GM12878 (cell line): Measurements from ENCODE around the gene ARL6. TPM values are rescaled to one million over a fixed set of nuclear protein-coding genes. Genes with fewer than 3 reads are reported as not detected.

Source experiments
- ATAC-seq: fragments of 200-7000 bp; cut with Tn5 transposase; 3 replicates; pipeline ENCODE4 v1.9.1; 2020; ENCODE audit warnings: mild to moderate bottlenecking, moderate library complexity
- BruUV-seq: library from RNA; stranded (reverse); fragments of 400-500 nt; replicated peaks from 2 replicates; lab custom pipeline; 2021; lab: Mats Ljungman, UMichigan
- CTCF ChIA-PET: fragments of 300-600 bp; sonication (Branson Sonifier 250); formaldehyde crosslinking; extraction: SDS; loops from one replicate; lab custom pipeline; 2021; ENCODE audit warnings: inconsistent platforms; lab: Yijun Ruan, JAX
- POLR2A ChIA-PET: fragments of 350-600 bp; formaldehyde crosslinking; extraction: SDS; loops from one replicate; lab custom pipeline; 2021; ENCODE audit warnings: inconsistent platforms; lab: Charles Lee
- RAD21 ChIA-PET: fragments of 300-600 bp; sonication (Branson Sonifier 250); formaldehyde crosslinking; loops from one replicate; lab custom pipeline; 2023; ENCODE audit warnings: antibody characterized with exemption; ENCODE audit not compliant: unreplicated experiment; lab: Charles Lee
- SMC1A ChIA-PET: fragments of 300-600 bp; sonication (Branson Sonifier 250); formaldehyde crosslinking; loops from one replicate; lab custom pipeline; 2023; ENCODE audit not compliant: unreplicated experiment, uncharacterized antibody; lab: Charles Lee
- DNase-seq: peaks from one replicate; pipeline ENCODE4 v3.0.0-alpha.2; 2011; ENCODE audit warnings: low read depth, low spot score
- FAIRE-seq: peaks from 3 replicates; lab custom pipeline; 2011; peaks lifted over from hg19 to GRCh38; lab: Jason Lieb, UNC
- H2AFZ ChIP-seq: 2 replicates; pipeline ENCODE4 v1.6.0; 2011; ENCODE audit warnings: low read depth, low read length, control low read depth; ENCODE audit not compliant: control insufficient read depth
- H3K27ac ChIP-seq: 2 replicates; pipeline ENCODE4 v1.5.1; 2011; ENCODE audit warnings: control low read depth; ENCODE audit not compliant: control insufficient read depth, insufficient read depth
- H3K27me3 ChIP-seq, 2 experiments: replicated peaks in 1 of 2; 2 replicates each; pipeline versions ENCODE4 v1.6.0 to v1.6.1; 2011; ENCODE audit warnings: low read length in 1 of 2; ENCODE audit not compliant: control insufficient read depth in 2 of 2, insufficient read depth in 2 of 2
- H3K36me3 ChIP-seq, 2 experiments: 2 replicates each; pipeline ENCODE4 v1.5.1; 2011; ENCODE audit warnings: low read length in 1 of 2; ENCODE audit not compliant: control insufficient read depth in 2 of 2, insufficient read depth in 2 of 2
- H3K4me1 ChIP-seq: 2 replicates; pipeline ENCODE4 v1.6.1; 2011; ENCODE audit warnings: mild to moderate bottlenecking, low read length, moderate library complexity, mixed read lengths; ENCODE audit not compliant: control insufficient read depth, insufficient read depth
- H3K4me2 ChIP-seq: 2 replicates; pipeline ENCODE4 v1.6.0; 2011; ENCODE audit warnings: control low read depth; ENCODE audit not compliant: control insufficient read depth, insufficient read depth
- H3K4me3 ChIP-seq: fragments of 200-600 bp; sonication (generic); 2 replicates; pipeline ENCODE4 v1.5.1; 2016
- H3K79me2 ChIP-seq: 2 replicates; pipeline ENCODE4 v1.6.0; 2011; ENCODE audit warnings: low read length; ENCODE audit not compliant: control insufficient read depth, insufficient read depth
- H3K9ac ChIP-seq: 2 replicates; pipeline ENCODE4 v1.8.0; 2011; ENCODE audit warnings: low read length, control low read depth, mixed read lengths; ENCODE audit not compliant: control insufficient read depth, insufficient read depth
- H3K9me3 ChIP-seq: replicated peaks from 3 replicates; pipeline ENCODE4 v1.5.1; 2011; ENCODE audit warnings: mild to moderate bottlenecking, low read length; ENCODE audit not compliant: control insufficient read depth, insufficient read depth
- H4K20me1 ChIP-seq: 2 replicates; pipeline ENCODE4 v1.6.0; 2011; ENCODE audit not compliant: control insufficient read depth, insufficient read depth
- BCL11A ChIP-seq: IDR thresholded peaks from 2 replicates; pipeline ENCODE4 v1.6.1; 2011; ENCODE audit warnings: low read depth, low read length
- CEBPB ChIP-seq, 2 experiments: fragments of 150-350 bp in 1 of 2; IDR thresholded peaks; 2 replicates each; pipeline ENCODE4 v1.6.1; 2012 to 2014; ENCODE audit warnings: low read depth in 2 of 2, low read length in 2 of 2, borderline replicate concordance in 1 of 2, inconsistent platforms in 1 of 2
- CTCF ChIP-seq, 3 experiments: IDR thresholded peaks in 2 of 3; conservative IDR thresholded peaks in 1 of 3; 2 replicates each; pipeline ENCODE4 v1.5.1; 2011; ENCODE audit warnings: low read depth in 3 of 3, low read length in 3 of 3, mild to moderate bottlenecking in 3 of 3, control low read depth in 2 of 3, moderate library complexity in 2 of 3, inconsistent platforms in 1 of 3, mixed read lengths in 1 of 3; ENCODE audit not compliant: control insufficient read depth in 2 of 3, insufficient read depth in 1 of 3; ENCODE audit errors: extremely low read depth in 1 of 3
- ETV6 ChIP-seq, 2 experiments: fragments of 450-650 bp in 1 of 2; IDR thresholded peaks in 1 of 2; conservative IDR thresholded peaks in 1 of 2; 2 replicates each; pipeline ENCODE4 v1.6.1; 2014; ENCODE audit warnings: antibody characterized with exemption in 1 of 2, borderline replicate concordance in 1 of 2, low read depth in 1 of 2, mild to moderate bottlenecking in 1 of 2, moderate library complexity in 1 of 2
- FOXK2 ChIP-seq: fragments of 450-650 bp; IDR thresholded peaks from 2 replicates; pipeline ENCODE4 v1.6.1; 2017; ENCODE audit warnings: mild to moderate bottlenecking, moderate library complexity
- FOXM1 ChIP-seq: IDR thresholded peaks from 2 replicates; pipeline ENCODE4 v1.6.1; 2012; ENCODE audit warnings: low read depth, mild to moderate bottlenecking, inconsistent platforms, low read length, moderate library complexity
- JUNB ChIP-seq: IDR thresholded peaks from 2 replicates; pipeline ENCODE4 v1.6.1; 2016; ENCODE audit warnings: antibody characterized with exemption, mild to moderate bottlenecking
- KAT2A ChIP-seq: conservative IDR thresholded peaks from 2 replicates; pipeline ENCODE4 v1.6.1; 2011; ENCODE audit warnings: low read depth, low read length; ENCODE audit not compliant: control insufficient read depth
- MEF2A ChIP-seq: IDR thresholded peaks from 2 replicates; pipeline ENCODE4 v1.6.1; 2011; ENCODE audit warnings: low read depth, mild to moderate bottlenecking, low read length, moderate library complexity; ENCODE audit not compliant: insufficient read depth
- NKRF ChIP-seq: fragments of 450-650 bp; conservative IDR thresholded peaks from 2 replicates; pipeline ENCODE4 v1.6.1; 2017; ENCODE audit warnings: mild to moderate bottlenecking, moderate library complexity
- PKNOX1 ChIP-seq: fragments of 450-650 bp; IDR thresholded peaks from 2 replicates; pipeline ENCODE4 v1.6.1; 2016; ENCODE audit warnings: mild to moderate bottlenecking
- POLR2A ChIP-seq: IDR thresholded peaks from 2 replicates; pipeline ENCODE4 v1.6.1; 2011; ENCODE audit warnings: low read depth, mild to moderate bottlenecking, low read length
- SIN3A ChIP-seq: IDR thresholded peaks from 2 replicates; pipeline ENCODE4 v1.6.1; 2012; ENCODE audit warnings: low read depth, low read length, improper control_type of control experiment
- SIX5 ChIP-seq: IDR thresholded peaks from 2 replicates; pipeline ENCODE4 v1.6.1; 2011; ENCODE audit warnings: mild to moderate bottlenecking, low read depth, low read length, moderate library complexity; ENCODE audit not compliant: severe bottlenecking
- WGBS: methylation state at CpG from one replicate; pipeline ENCODE4 v1.1.6; 2016; ENCODE audit warnings: low lambda C conversion rate; ENCODE audit not compliant: insufficient replicate concordance, insufficient coverage; ENCODE audit errors: missing lambda C conversion rate; 5-methylcytosine and 5-hydroxymethylcytosine counted together
- in situ Hi-C: fragments of 300-500 bp; cut with MboI; formaldehyde crosslinking; loops from 9 replicates; pipeline ENCODE4 v1.14.3; 2018; ENCODE audit warnings: mixed read lengths
- intact Hi-C: fragments of 100-400 bp; cut with micrococcal nuclease; formaldehyde crosslinking; loops from one replicate; pipeline ENCODE4 v1.14.2; 2022; ENCODE audit not compliant: unreplicated experiment
- polyA plus RNA-seq, 11 experiments: library from polyadenylated mRNA; depleted of rRNA in 4 of 11; unstranded in 6 of 11; stranded (reverse) in 5 of 11; fragments of >200 nt; fragmentation: Nextera tagmentation in 4 of 11; fragmentation: Illumina TruSeq in 1 of 11; extraction: Ambion mirVana in 4 of 11; extraction: Trizol in 1 of 11; gene quantifications; 1 replicate in 1 of 11; 2 replicates in 10 of 11; pipeline versions ENCODE4 v1.2.1 to v1.2.3, GENCODE V29; 2011 to 2016; ENCODE audit warnings: inconsistent platforms in 2 of 11, missing spikeins in 2 of 11, low read depth in 1 of 11
- total RNA-seq, 4 experiments: library from RNA; depleted of rRNA in 3 of 4; stranded (reverse); fragments of >200 nt in 3 of 4; fragmentation: Illumina TruSeq in 1 of 4; extraction: Trizol in 1 of 4; gene quantifications; 2 replicates each; pipeline versions ENCODE4 v1.2.1 to v1.2.3, GENCODE V29; 2013 to 2021

The ARL6 gene
- total and polyA plus RNA-seq, 10 of the 15 experiments (the other 5 are each of a cell fraction or from before 2014, with no cell fraction given), result 2.0 to 7.3 (median 4.3) TPM

- in situ Hi-C loops, result no loop called here
- ChIA-PET CTCF (no interaction called here), RAD21 (no interaction called here), POLR2A (no interaction called here), SMC1A (no interaction called here)
- Histone ChIP-seq H3K79me2 (no peaks in the 10 kb centered on the region), H3K4me3 (no peak overlapping the region), H3K9me3 (no peaks in the 10 kb centered on the region; the same call in 2 of the 3 replicates), H3K9ac (no peak overlapping the region), H3K36me3 (no peaks in the 10 kb centered on the region), H2AFZ (no peak overlapping the region), H4K20me1 (no peaks in the 10 kb centered on the region), H3K27me3 (no peaks in the 10 kb centered on the region), H3K4me2 (no peak overlapping the region), H3K4me1 (no peaks in the 10 kb centered on the region), H3K27ac (no peak overlapping the region)
- WGBS, result 98% methylated on average over 3 of the region's 3 CpGs
- intact Hi-C loops, result no loop called here
- TF ChIP-seq SIX5, result no peak
- TF ChIP-seq PKNOX1, result no peak
- TF ChIP-seq JUNB, result no peak
- no peak for TF ChIP-seq SIN3A
- TF ChIP-seq ETV6 (conservative IDR thresholded peaks at IDR 0.05 in 1 of 2, IDR thresholded peaks at IDR 0.05 in 1 of 2; ENCODE audit: borderline replicate concordance in 1 of 2, low read depth in 1 of 2), result no peak
- no peak for TF ChIP-seq FOXK2
- TF ChIP-seq MEF2A, result no peak
- no peak for TF ChIP-seq CTCF (IDR thresholded peaks at IDR 0.05 in 2 of 3, conservative IDR thresholded peaks at IDR 0.05 in 1 of 3; ENCODE audit: control insufficient read depth in 2 of 3, extremely low read depth in 1 of 3, insufficient read depth in 1 of 3, low read depth in 3 of 3, low read length in 3 of 3)
- no peak for TF ChIP-seq BCL11A
- no peak for TF ChIP-seq FOXM1
- TF ChIP-seq KAT2A, result no peak
- TF ChIP-seq NKRF, result no peak
- no peak for TF ChIP-seq CEBPB (IDR thresholded peaks at IDR 0.05; ENCODE audit: borderline replicate concordance in 1 of 2, low read depth in 2 of 2, low read length in 2 of 2)
- no peak for TF ChIP-seq POLR2A
- no TSS peak for BruUV-seq
- no peak for DNase-seq
- no peak for ATAC-seq
- FAIRE-seq, result no peak
These were observed 84.2 kb downstream of the ARL6 start for GRCh38 chr3:97848779-97849178.
